ENCODE data around the gene TMTC1. TPM values are rescaled to one million over a fixed set of nuclear protein-coding genes. Genes with fewer than 3 reads are reported as not detected.

The TMTC1 gene
- not detected for total RNA-seq
- 0.35 TPM for polyA plus RNA-seq (2013, experiment 1 of 2)
- 1.1 TPM for polyA plus RNA-seq (2013, experiment 2 of 2)
- total RNA-seq, result 0 to 0.63 (median 0.08) reads per million in 172 experiments

GRCh38 chr12:29783773-29784666 is at the start of gene TMTC1:
TSS of gene TMTC1 (minus strand) at chr12:29783942. CDS start at chr12:29783751, 191 bp downstream.
- H3K27me3 ChIP-seq (ENCODE audit: control insufficient read depth in 1 of 2, insufficient read depth in 2 of 2, low read length in 2 of 2), result peaks cover 27 to 43% of the 10 kb centered on the region in 2 experiments
- H3K36me3 Mint-ChIP-seq (ENCODE audit: low read depth), result no peaks in the 10 kb centered on the region
- no peaks in the 10 kb centered on the region for H3K36me3 ChIP-seq (ENCODE audit: insufficient read depth, low read length)
- no peak within 1 kb of the TSS for H3K4me3 Mint-ChIP-seq
- H3K9me3 ChIP-seq (ENCODE audit: control insufficient read depth in 1 of 2, insufficient read depth in 1 of 2, low read length in 2 of 2), result peaks cover 4 to 20% of the 10 kb centered on the region in 2 experiments
- intact Hi-C loops (cut with DNase I, micrococcal nuclease), result no loop called here
- no peaks in the 10 kb centered on the region for H3K4me1 ChIP-seq (ENCODE audit: insufficient read depth, low read length)
- ATAC-seq (ENCODE audit: poor library complexity) (no peak), DNase-seq (peak in 1 of 14 experiments; percentile 3)
- no peak within 1 kb of the TSS for H3K27ac ChIP-seq (ENCODE audit: low read depth in 1 of 2, low read length in 2 of 2)
- H3K9me3 Mint-ChIP-seq, result peaks cover 11% of the 10 kb centered on the region
- no peak for TF ChIP-seq CTCF (IDR thresholded peaks at IDR 0.05)
- no peak within 1 kb of the TSS for H3K27ac Mint-ChIP-seq
- peaks cover 45% of the 10 kb centered on the region for H3K27me3 Mint-ChIP-seq
- H3K4me1 Mint-ChIP-seq (ENCODE audit: low read depth), result no peaks in the 10 kb centered on the region
- CTCF ChIA-PET, result no interaction called here
- POLR2A ChIA-PET, result no interaction called here
- peak within 1 kb of the TSS; percentile 29 for H3K4me3 ChIP-seq (ENCODE audit: low read length)

GRCh38 chr12:29831173-29831572 is 47.4 kb upstream of the TMTC1 start:
- peaks cover 15% of the 10 kb centered on the region for H3K9me3 Mint-ChIP-seq
- H3K27ac Mint-ChIP-seq, result no peak overlapping the region
- ChIA-PET POLR2A (no interaction called here), CTCF (no interaction called here)
- no peaks in the 10 kb centered on the region for H3K36me3 ChIP-seq (ENCODE audit: insufficient read depth, low read length)
- no peaks in the 10 kb centered on the region for H3K4me1 Mint-ChIP-seq (ENCODE audit: low read depth)
- no peak for DNase-seq
- no peaks in the 10 kb centered on the region for H3K4me1 ChIP-seq (ENCODE audit: insufficient read depth, low read length)
- no peak for TF ChIP-seq CTCF (IDR thresholded peaks at IDR 0.05)
- H3K27me3 ChIP-seq (ENCODE audit: control insufficient read depth in 1 of 2, insufficient read depth in 2 of 2, low read length in 2 of 2), result no peaks in the 10 kb centered on the region
- H3K36me3 Mint-ChIP-seq (ENCODE audit: low read depth), result no peaks in the 10 kb centered on the region
- ATAC-seq (ENCODE audit: poor library complexity), result no peak
- intact Hi-C loops (cut with DNase I, micrococcal nuclease), result no loop called here
- no peaks in the 10 kb centered on the region for H3K27me3 Mint-ChIP-seq
- H3K9me3 ChIP-seq (ENCODE audit: control insufficient read depth in 1 of 2, insufficient read depth in 1 of 2, low read length in 2 of 2), result peaks cover 0 to 13% of the 10 kb centered on the region in 2 experiments
- H3K27ac ChIP-seq (ENCODE audit: low read depth in 1 of 2, low read length in 2 of 2), result no peak overlapping the region
- no peak overlapping the region for H3K4me3 Mint-ChIP-seq
- no peak overlapping the region for H3K4me3 ChIP-seq (ENCODE audit: low read length)

- no peaks in the 10 kb centered on the region for H3K4me1 Mint-ChIP-seq (ENCODE audit: low read depth)
- intact Hi-C loops (cut with DNase I, micrococcal nuclease), result no loop called here
- CTCF ChIA-PET, result no interaction called here
- Histone ChIP-seq H3K27ac (ENCODE audit: low read depth in 1 of 2, low read length in 2 of 2) (no peak overlapping the region), H3K36me3 (ENCODE audit: insufficient read depth, low read length) (no peaks in the 10 kb centered on the region), H3K9me3 (ENCODE audit: control insufficient read depth in 1 of 2, insufficient read depth in 1 of 2, low read length in 2 of 2) (peaks cover 0 to 13% of the 10 kb centered on the region in 2 experiments), H3K4me1 (ENCODE audit: insufficient read depth, low read length) (no peaks in the 10 kb centered on the region), H3K27me3 (ENCODE audit: control insufficient read depth in 1 of 2, insufficient read depth in 2 of 2, low read length in 2 of 2) (no peaks in the 10 kb centered on the region), H3K4me3 (ENCODE audit: low read length) (no peak overlapping the region)
- H3K27ac Mint-ChIP-seq, result no peak overlapping the region
- TF ChIP-seq CTCF (IDR thresholded peaks at IDR 0.05), result no peak
- ATAC-seq (ENCODE audit: poor library complexity) (no peak), DNase-seq (no peak)
- POLR2A ChIA-PET, result no interaction called here
- H3K27me3 Mint-ChIP-seq, result no peaks in the 10 kb centered on the region
- H3K9me3 Mint-ChIP-seq, result peaks cover 10% of the 10 kb centered on the region
- H3K4me3 Mint-ChIP-seq, result no peak overlapping the region
- no peaks in the 10 kb centered on the region for H3K36me3 Mint-ChIP-seq (ENCODE audit: low read depth)
These were observed 46.6 kb upstream of the TMTC1 start for GRCh38 chr12:29830391-29830790.

Data from CD4-positive, alpha-beta T cell (primary cell).